Neutrophil (primary cell): ENCODE results near the gene RER1.

Source experiments
- H3K27ac ChIP-seq: fragments of 200-600 bp; sonication (generic); 2 replicates; pipeline ENCODE4 v1.5.1; 2016; ENCODE audit warnings: mild to moderate bottlenecking, moderate library complexity
- H3K27me3 ChIP-seq: fragments of 200-600 bp; sonication (generic); 2 replicates; pipeline ENCODE4 v1.6.0; 2016; ENCODE audit warnings: mild to moderate bottlenecking
- H3K36me3 ChIP-seq: fragments of 200-600 bp; sonication (generic); 2 replicates; pipeline ENCODE4 v1.5.1; 2017
- H3K4me1 ChIP-seq, 2 experiments: fragments of 200-600 bp in 1 of 2; sonication (generic) in 1 of 2; 1 replicate in 1 of 2; 2 replicates in 1 of 2; pipeline versions ENCODE4 v1.5.1 to v1.6.1; 2013 to 2016; ENCODE audit warnings: low read depth in 1 of 2, low read length in 1 of 2, mild to moderate bottlenecking in 1 of 2, moderate library complexity in 1 of 2; ENCODE audit not compliant: control insufficient read depth in 1 of 2, insufficient read depth in 1 of 2
- H3K4me3 ChIP-seq, 2 experiments: fragments of 200-600 bp in 1 of 2; sonication (generic) in 1 of 2; 1 replicate in 1 of 2; 2 replicates in 1 of 2; pipeline ENCODE4 v1.5.1; 2013 to 2016; ENCODE audit warnings: low read depth in 1 of 2, low read length in 1 of 2, mild to moderate bottlenecking in 1 of 2, moderate library complexity in 1 of 2
- H3K9me3 ChIP-seq: fragments of 200-600 bp; sonication (generic); 2 replicates; pipeline ENCODE4 v1.5.1; 2016
- TF ChIP-seq, protein P1 (sequence below): fragments of 200-600 bp; sonication (generic); IDR thresholded peaks from 2 replicates; pipeline ENCODE4 v1.5.1; 2016; ENCODE audit warnings: antibody characterized with exemption

Gene RER1

DNA sequence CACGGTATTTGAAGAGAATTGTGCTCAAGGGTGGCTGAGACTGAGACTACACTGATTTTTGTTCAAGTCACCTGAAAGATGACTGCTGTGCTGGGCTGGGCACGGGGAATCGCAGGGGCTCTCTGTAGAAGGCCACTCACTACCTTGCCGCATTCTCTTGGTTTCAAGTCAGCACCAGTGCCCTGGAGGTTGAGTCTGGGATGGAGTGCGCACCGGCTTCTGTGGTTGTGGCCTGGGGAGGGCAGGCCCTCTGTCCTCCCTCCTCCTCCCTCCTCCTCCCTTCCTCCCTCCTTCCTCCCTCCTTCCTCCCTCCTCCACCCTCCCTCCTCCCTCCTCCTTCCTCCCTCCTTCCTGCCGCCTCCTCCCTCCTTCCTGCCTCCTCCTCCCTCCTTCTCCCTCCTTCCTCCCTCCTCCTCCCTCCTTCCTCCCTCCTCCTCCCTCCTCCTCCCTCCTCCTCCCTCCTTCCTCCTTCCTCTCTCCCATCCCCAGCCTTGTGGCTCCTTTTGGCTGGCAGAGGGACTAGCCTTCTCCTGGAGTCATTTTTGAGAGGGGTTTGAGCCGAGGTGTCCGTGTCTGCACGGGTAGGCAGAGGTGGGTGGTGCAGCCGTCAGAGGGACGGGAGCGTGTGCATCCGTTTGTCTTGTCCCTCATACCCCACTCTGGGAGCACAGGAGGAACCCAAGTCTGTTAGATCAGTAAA, 9.5 kb downstream of the RER1 start:
- TF ChIP-seq, protein P1, sequence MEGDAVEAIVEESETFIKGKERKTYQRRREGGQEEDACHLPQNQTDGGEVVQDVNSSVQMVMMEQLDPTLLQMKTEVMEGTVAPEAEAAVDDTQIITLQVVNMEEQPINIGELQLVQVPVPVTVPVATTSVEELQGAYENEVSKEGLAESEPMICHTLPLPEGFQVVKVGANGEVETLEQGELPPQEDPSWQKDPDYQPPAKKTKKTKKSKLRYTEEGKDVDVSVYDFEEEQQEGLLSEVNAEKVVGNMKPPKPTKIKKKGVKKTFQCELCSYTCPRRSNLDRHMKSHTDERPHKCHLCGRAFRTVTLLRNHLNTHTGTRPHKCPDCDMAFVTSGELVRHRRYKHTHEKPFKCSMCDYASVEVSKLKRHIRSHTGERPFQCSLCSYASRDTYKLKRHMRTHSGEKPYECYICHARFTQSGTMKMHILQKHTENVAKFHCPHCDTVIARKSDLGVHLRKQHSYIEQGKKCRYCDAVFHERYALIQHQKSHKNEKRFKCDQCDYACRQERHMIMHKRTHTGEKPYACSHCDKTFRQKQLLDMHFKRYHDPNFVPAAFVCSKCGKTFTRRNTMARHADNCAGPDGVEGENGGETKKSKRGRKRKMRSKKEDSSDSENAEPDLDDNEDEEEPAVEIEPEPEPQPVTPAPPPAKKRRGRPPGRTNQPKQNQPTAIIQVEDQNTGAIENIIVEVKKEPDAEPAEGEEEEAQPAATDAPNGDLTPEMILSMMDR = no peak

DNA sequence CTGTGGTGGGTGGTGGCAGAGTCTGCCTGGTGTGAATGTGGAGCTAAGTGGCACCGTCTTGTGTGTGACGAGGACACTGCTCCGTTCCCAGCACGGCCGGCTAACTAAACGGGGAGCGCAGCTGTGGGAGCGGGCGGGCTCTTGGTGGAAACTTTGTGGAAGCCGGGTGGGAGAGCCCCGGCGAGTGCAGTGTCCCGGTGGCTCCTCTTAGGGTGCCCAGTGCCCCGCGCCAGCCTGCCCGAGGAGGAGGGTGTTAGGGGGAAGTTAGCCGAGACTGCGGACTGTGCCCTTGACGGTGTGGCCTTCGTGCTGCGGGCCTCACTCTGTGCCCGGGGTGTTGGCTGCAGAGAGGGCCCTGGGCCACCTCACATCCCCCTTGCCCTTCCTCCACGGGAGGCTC, 10.8 kb downstream of the RER1 start:
- no peaks in the 10 kb centered on the region for H3K4me1 ChIP-seq
- TF ChIP-seq, protein P1 = no peak
- no peaks in the 10 kb centered on the region for H3K9me3 ChIP-seq
- H3K27me3 ChIP-seq = no peaks in the 10 kb centered on the region
- H3K4me3 ChIP-seq = no peak overlapping the region
- H3K27ac ChIP-seq = no peak overlapping the region
- peaks cover 92% of the 10 kb centered on the region for H3K36me3 ChIP-seq

More for the DNA sequence above, 9.5 kb downstream of the RER1 start:
- Histone ChIP-seq H3K4me1 (no peaks in the 10 kb centered on the region), H3K36me3 (peaks cover 98% of the 10 kb centered on the region), H3K4me3 (no peak overlapping the region), H3K27ac (peak overlapping the region; percentile 18), H3K27me3 (no peaks in the 10 kb centered on the region), H3K9me3 (no peaks in the 10 kb centered on the region)

DNA sequence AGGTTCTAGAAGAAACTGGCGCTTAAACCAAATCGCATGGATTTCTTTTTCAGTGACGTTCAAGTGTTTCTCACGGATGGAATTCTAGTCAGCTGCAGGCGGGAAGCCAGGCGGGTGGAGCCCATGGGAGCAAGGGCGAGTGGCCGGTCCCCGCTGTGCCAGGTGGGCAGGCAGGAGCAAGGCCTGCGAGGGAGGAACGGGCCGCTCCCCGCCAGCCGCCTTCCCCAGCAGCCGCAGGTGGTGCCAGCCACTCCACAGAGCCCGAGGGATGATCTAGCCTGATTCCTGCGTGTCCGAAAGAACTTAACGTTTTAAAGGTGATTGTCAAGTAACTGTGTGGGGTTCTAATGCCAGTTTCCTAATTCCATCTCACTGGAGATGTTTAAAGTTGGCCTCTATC, 11.6 kb downstream of the RER1 start:
- TF ChIP-seq, protein P1 = no peak
- no peaks in the 10 kb centered on the region for H3K4me1 ChIP-seq
- peaks cover 83% of the 10 kb centered on the region for H3K36me3 ChIP-seq

DNA sequence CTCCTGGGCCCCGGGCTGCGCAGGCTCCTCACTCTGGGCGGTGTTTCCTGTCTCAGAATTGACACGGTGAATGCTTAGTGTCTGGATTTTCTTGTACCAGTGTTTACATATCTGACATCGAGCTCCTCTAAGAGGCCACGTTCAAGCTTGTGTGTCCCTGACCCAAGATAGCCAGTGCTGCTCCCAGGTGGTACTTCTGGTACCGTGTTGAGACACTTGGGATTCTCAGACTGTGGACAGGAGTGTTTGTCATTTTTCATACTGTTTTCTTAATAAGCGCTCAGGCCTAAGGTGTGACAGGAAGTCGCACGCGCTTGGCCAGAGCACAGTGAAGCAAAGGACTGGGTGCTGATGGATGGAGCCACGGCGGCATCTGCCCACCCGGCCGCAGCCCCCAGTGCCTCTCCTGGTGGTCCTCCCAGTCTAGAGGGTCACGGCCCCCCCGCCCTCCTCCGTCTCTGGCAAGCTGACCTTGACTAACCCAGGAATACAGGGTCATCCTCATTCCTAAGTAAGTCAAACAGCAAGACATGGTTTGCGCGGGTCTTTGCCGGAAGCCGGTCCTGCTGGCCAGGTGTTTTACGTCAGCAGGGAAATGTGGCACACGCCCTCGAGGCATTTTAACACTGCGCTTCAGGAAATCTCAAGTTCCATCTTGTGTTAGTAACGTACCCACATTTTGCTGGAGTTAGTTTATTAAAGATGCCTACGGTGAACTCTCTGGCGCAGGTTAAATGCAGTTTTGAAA, 12.7 kb downstream of the RER1 start:
- Histone ChIP-seq H3K4me1 (no peaks in the 10 kb centered on the region), H3K36me3 (peaks cover 73% of the 10 kb centered on the region), H3K27ac (no peak overlapping the region), H3K4me3 (no peak overlapping the region), H3K27me3 (no peaks in the 10 kb centered on the region), H3K9me3 (no peaks in the 10 kb centered on the region)
- TF ChIP-seq, protein P1 = no peak

More for the DNA sequence above, 11.6 kb downstream of the RER1 start:
- no peaks in the 10 kb centered on the region for H3K27me3 ChIP-seq
- no peak overlapping the region for H3K27ac ChIP-seq
- no peaks in the 10 kb centered on the region for H3K9me3 ChIP-seq
- no peak overlapping the region for H3K4me3 ChIP-seq

DNA sequence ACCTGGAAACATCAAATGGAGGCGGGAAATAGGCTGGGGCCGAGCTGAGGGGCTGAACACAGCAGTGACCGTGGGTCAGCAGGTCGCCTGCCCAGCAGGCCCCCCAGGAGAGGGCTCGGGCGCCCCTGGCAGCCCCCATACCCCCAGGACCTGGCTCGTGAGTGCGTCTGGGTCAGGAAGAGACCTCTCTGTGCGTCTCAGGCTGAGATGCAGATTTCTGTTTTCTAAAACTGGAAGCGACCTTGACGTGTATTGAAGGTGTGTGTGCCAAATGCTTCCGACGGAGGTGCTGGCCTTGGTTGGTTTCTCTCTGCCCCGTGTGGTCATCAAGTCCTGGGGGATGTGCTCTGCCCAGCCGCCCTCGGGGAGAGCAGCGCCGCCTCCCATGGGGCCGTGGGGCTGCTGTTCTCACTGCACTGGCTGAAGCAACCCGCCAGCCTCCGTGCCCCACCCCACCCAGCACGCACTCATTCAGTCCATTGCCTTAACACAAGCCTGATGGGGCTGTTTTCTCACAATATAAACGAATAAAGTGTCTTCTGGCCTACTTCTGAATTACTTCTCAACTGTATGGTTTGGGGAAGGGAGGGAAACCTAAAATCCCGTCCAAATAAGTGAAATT, 13.4 kb downstream of the RER1 start:
- Histone ChIP-seq H3K4me1 (no peaks in the 10 kb centered on the region), H3K9me3 (no peaks in the 10 kb centered on the region), H3K27ac (peak overlapping the region; percentile 2), H3K4me3 (no peak overlapping the region), H3K27me3 (no peaks in the 10 kb centered on the region), H3K36me3 (peaks cover 66% of the 10 kb centered on the region)
- TF ChIP-seq, protein P1 = no peak
